Common myeloid progenitor, CD34-positive (primary cell): ENCODE data around the gene KDM4C.

ENCODE experiments used
- CTCF ChIA-PET: fragments of 350-600 bp; sonication (Branson Sonifier 250); formaldehyde crosslinking; loops from one replicate; lab custom pipeline; 2021; ENCODE audit warnings: antibody characterized with exemption; lab: Charles Lee
- POLR2A ChIA-PET: fragments of 350-600 bp; sonication (Branson Sonifier 250); formaldehyde crosslinking; loops from one replicate; lab custom pipeline; 2021; ENCODE audit warnings: antibody characterized with exemption; lab: Charles Lee
- DNase-seq, 3 donors: peaks; one replicate each; pipeline versions ENCODE4 v3.0.0 to v3.0.0-alpha.2; 2013
- H3K27ac ChIP-seq, 2 experiments: 1 replicate in 1 of 2; 2 replicates in 1 of 2; pipeline ENCODE4 v1.7.0; 2013; ENCODE audit warnings: inconsistent platforms in 2 of 2, low read length in 2 of 2, mild to moderate bottlenecking in 2 of 2, low read depth in 1 of 2, moderate library complexity in 1 of 2; ENCODE audit not compliant: severe bottlenecking in 2 of 2, insufficient read depth in 1 of 2, poor library complexity in 1 of 2
- H3K27me3 ChIP-seq, 5 experiments: replicated peaks in 2 of 5; 1 replicate in 3 of 5; 2 replicates in 2 of 5; pipeline versions ENCODE4 v1.6.1 to v1.7.0; 2013; ENCODE audit warnings: low read length in 4 of 5, mild to moderate bottlenecking in 2 of 5, moderate library complexity in 2 of 5, inconsistent platforms in 1 of 5; ENCODE audit not compliant: insufficient read depth in 5 of 5, control insufficient read depth in 4 of 5
- H3K36me3 ChIP-seq, 4 experiments: 1 replicate in 2 of 4; 2 replicates in 2 of 4; pipeline versions ENCODE4 v1.6.1 to v1.7.0; 2013; ENCODE audit warnings: low read length in 3 of 4, control low read depth in 1 of 4, mild to moderate bottlenecking in 1 of 4; ENCODE audit not compliant: control insufficient read depth in 4 of 4, insufficient read depth in 4 of 4
- H3K4me1 ChIP-seq, 4 experiments: 1 replicate in 3 of 4; 2 replicates in 1 of 4; pipeline versions ENCODE4 v1.6.1 to v1.7.1; 2013; ENCODE audit warnings: low read length in 3 of 4, mild to moderate bottlenecking in 3 of 4, control low read depth in 1 of 4, inconsistent platforms in 1 of 4, moderate library complexity in 1 of 4; ENCODE audit not compliant: control insufficient read depth in 4 of 4, insufficient read depth in 4 of 4; ENCODE audit errors: control extremely low read depth in 1 of 4
- H3K4me3 ChIP-seq, 7 experiments: 1 replicate in 4 of 7; 2 replicates in 3 of 7; pipeline versions ENCODE4 v1.5.1 to v1.7.0; 2013; ENCODE audit warnings: mild to moderate bottlenecking in 7 of 7, low read length in 6 of 7, moderate library complexity in 6 of 7, inconsistent platforms in 2 of 7, low read depth in 2 of 7, control low read depth in 1 of 7; ENCODE audit not compliant: insufficient read depth in 4 of 7, control insufficient read depth in 1 of 7; ENCODE audit errors: extremely low read depth in 1 of 7
- H3K9me3 ChIP-seq, 5 experiments: 1 replicate in 4 of 5; 2 replicates in 1 of 5; pipeline versions ENCODE4 v1.6.1 to v1.7.1; 2013; ENCODE audit warnings: low read length in 4 of 5, mild to moderate bottlenecking in 2 of 5, inconsistent platforms in 1 of 5, low read depth in 1 of 5, moderate library complexity in 1 of 5; ENCODE audit not compliant: control insufficient read depth in 4 of 5, insufficient read depth in 2 of 5; ENCODE audit errors: control extremely low read depth in 1 of 5
- WGBS: methylation state at CpG from one replicate; pipeline ENCODE4 v1.1.5; 2013; ENCODE audit not compliant: insufficient coverage; 5-methylcytosine and 5-hydroxymethylcytosine counted together

The KDM4C gene

DNA sequence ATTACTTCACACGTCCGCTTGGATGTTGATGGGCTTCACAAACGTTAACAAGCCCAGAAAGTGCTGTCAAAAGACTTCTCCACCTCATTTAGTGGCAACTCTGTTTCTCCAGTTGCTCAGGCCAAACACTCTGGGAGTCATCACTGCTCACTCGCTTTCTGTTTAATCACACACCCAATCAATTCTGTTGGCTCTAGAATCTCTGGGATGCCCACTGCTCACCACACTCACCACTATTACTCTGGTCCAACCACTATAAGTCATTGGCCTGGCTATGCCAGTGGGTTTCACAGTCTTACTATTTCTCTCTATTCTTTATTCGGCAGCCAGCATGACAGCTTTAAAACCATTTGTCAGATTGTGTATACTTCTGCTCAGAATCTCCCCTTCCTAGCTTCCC is 163.5 kb downstream of the KDM4C start:
- Histone ChIP-seq H3K27me3 (no peaks in the 10 kb centered on the region), H3K36me3 (peaks cover 0 to 9% (median 0%) of the 10 kb centered on the region in 4 experiments), H3K4me3 (peak overlapping the region in 1 of 7 experiments; percentile 26), H3K27ac (no peak overlapping the region), H3K4me1 (peaks cover 0 to 18% (median 7%) of the 10 kb centered on the region in 4 experiments), H3K9me3 (peaks cover 0 to 2% (median 0%) of the 10 kb centered on the region in 5 experiments)
- ChIA-PET POLR2A (no interaction called here), CTCF (no interaction called here)
- no peak for DNase-seq
- WGBS = 92% methylated on average over 5 of the region's 5 CpGs

DNA sequence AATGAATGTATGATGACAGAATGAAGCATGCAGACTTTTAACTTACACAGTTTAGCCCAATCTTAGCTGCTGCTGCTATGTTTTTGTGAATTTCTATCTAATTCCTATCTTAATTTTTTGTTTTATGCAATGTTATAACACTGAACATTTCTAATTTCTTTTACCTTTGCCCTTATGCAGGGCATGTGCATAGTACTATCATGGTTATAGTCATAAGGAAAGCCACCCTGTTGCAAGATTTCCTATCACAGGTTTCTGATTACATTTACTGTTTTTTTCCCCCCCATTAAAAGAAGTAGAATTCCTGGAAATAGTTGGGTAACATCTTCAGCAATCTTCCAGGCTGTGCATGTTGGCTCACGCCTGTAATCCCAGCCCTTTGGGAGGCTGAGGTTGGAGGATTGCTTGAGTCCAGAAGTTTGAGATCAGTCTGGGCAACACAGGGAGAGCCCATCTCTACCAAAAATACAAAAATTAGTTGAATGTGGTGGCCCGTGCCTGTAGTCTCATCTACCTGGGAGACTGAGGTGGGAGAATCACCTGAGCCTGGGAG is 164.4 kb downstream of the KDM4C start:
- ChIA-PET POLR2A (no interaction called here), CTCF (no interaction called here)
- H3K4me1 ChIP-seq = peaks cover 0 to 18% (median 7%) of the 10 kb centered on the region in 4 experiments
- no peaks in the 10 kb centered on the region for H3K27me3 ChIP-seq
- H3K27ac ChIP-seq = no peak overlapping the region
- WGBS = 83% methylated on average over 1 of the region's 2 CpGs
- H3K9me3 ChIP-seq = peaks cover 0 to 2% (median 0%) of the 10 kb centered on the region in 5 experiments
- DNase-seq = no peak
- no peak overlapping the region for H3K4me3 ChIP-seq
- H3K36me3 ChIP-seq = peaks cover 0 to 9% (median 0%) of the 10 kb centered on the region in 4 experiments

GRCh38 chr9:6922680-6923079 is 164.9 kb downstream of the KDM4C start:
- peaks cover 0 to 2% (median 0%) of the 10 kb centered on the region in 5 experiments for H3K9me3 ChIP-seq
- ChIA-PET POLR2A (no interaction called here), CTCF (interaction anchor here (0.9 to 1.9 kb wide), 2 partner anchors 13 to 32 kb away, joined by 3 to 5 read pairs; no protein-coding TSS in a partner anchor)
- H3K27me3 ChIP-seq = no peaks in the 10 kb centered on the region
- no peak for DNase-seq
- no peak overlapping the region for H3K27ac ChIP-seq
- WGBS = no CpG with 5 or more reads among the region's 2 CpGs
- H3K4me1 ChIP-seq = peaks cover 0 to 18% (median 7%) of the 10 kb centered on the region in 4 experiments
- H3K36me3 ChIP-seq = peaks cover 0 to 9% (median 0%) of the 10 kb centered on the region in 4 experiments
- no peak overlapping the region for H3K4me3 ChIP-seq

- Histone ChIP-seq H3K9me3 (peaks cover 0 to 2% (median 0%) of the 10 kb centered on the region in 5 experiments), H3K27me3 (no peaks in the 10 kb centered on the region), H3K4me1 (peaks cover 0 to 18% (median 7%) of the 10 kb centered on the region in 4 experiments), H3K4me3 (no peak overlapping the region), H3K36me3 (peaks cover 0 to 9% (median 0%) of the 10 kb centered on the region in 4 experiments), H3K27ac (no peak overlapping the region)
- no peak for DNase-seq
- POLR2A ChIA-PET = no interaction called here
- CTCF ChIA-PET = interaction anchor here (0.9 to 1.9 kb wide), 2 partner anchors 14 to 32 kb away, joined by 3 to 5 read pairs; no protein-coding TSS in a partner anchor
- WGBS = no CpG with 5 or more reads among the region's 5 CpGs
Observed at GRCh38 chr9:6923086-6923485, 165.3 kb downstream of the KDM4C start.

- peaks cover 0 to 2% (median 0%) of the 10 kb centered on the region in 5 experiments for H3K9me3 ChIP-seq
- no peaks in the 10 kb centered on the region for H3K27me3 ChIP-seq
- WGBS = 86% methylated on average over 1 of the region's 3 CpGs
- no peak overlapping the region for H3K27ac ChIP-seq
- H3K4me1 ChIP-seq = peaks cover 0 to 18% (median 7%) of the 10 kb centered on the region in 4 experiments
- H3K4me3 ChIP-seq = no peak overlapping the region
- CTCF ChIA-PET = interaction anchor here (1.9 kb wide), 1 partner anchor 15 kb away, joined by 5 read pairs; no protein-coding TSS in a partner anchor
- no peak for DNase-seq
- H3K36me3 ChIP-seq = peaks cover 0 to 9% (median 0%) of the 10 kb centered on the region in 4 experiments
- POLR2A ChIA-PET = no interaction called here
Observed at GRCh38 chr9:6924149-6924548, 166.4 kb downstream of the KDM4C start.

DNA sequence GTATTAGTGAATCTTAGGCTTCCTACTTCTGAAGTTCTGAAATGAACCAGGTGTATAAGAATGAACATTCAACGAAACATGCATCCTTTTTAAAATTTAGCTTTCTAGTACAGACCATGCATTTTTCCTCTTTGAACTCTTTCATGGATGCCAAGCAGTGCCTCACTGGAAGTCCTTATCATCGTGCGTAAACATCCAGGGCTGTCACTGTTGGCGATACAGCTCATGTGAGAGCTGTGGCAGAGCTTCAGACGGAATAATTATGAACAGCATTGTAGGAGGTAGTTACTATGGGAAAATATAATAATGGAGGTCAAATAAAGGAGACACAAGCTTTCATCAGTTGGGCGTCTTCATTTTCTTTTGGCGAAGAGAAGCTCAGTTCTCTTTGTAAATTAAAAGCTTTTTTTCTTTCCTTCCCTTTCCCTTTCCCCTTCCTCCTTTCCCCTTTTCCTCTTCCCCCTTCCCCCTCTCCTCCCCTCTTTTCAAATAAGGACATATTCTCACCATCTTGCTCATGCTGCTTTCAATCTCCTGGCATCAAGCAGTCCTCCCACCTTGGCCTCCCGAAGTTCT is 167.3 kb downstream of the KDM4C start:
- DNase-seq = no peak
- peaks cover 0 to 18% (median 7%) of the 10 kb centered on the region in 4 experiments for H3K4me1 ChIP-seq
- no peak overlapping the region for H3K27ac ChIP-seq
- WGBS = 94% methylated on average over 7 of the region's 8 CpGs
- H3K36me3 ChIP-seq = peaks cover 0 to 9% (median 0%) of the 10 kb centered on the region in 4 experiments
- no peak overlapping the region for H3K4me3 ChIP-seq
- no peaks in the 10 kb centered on the region for H3K27me3 ChIP-seq
- H3K9me3 ChIP-seq = no peaks in the 10 kb centered on the region
- ChIA-PET CTCF (interaction anchor here (0.6 to 2.1 kb wide), 4 partner anchors 15 to 39 kb away, joined by 3 to 8 read pairs (median 5); no protein-coding TSS in a partner anchor), POLR2A (no interaction called here)

- H3K9me3 ChIP-seq = no peaks in the 10 kb centered on the region
- H3K27me3 ChIP-seq = no peaks in the 10 kb centered on the region
- peaks cover 0 to 14% (median 6%) of the 10 kb centered on the region in 4 experiments for H3K4me1 ChIP-seq
- no peak for DNase-seq
- peaks cover 0 to 9% (median 0%) of the 10 kb centered on the region in 4 experiments for H3K36me3 ChIP-seq
- CTCF ChIA-PET = interaction anchor here (1.0 to 2.1 kb wide), 3 partner anchors 16 to 30 kb away, joined by 3 to 8 read pairs (median 5); no protein-coding TSS in a partner anchor
- H3K27ac ChIP-seq = no peak overlapping the region
- WGBS = 96% methylated on average over 11 of the region's 12 CpGs
- POLR2A ChIA-PET = no interaction called here
- no peak overlapping the region for H3K4me3 ChIP-seq
Observed at GRCh38 chr9:6925836-6926235, 168.1 kb downstream of the KDM4C start.
